ENCODE measurements around the gene NFAM1.

The NFAM1 gene

GRCh38 chr22:42432020-42432596, at the start of gene NFAM1:
Gene NFAM1, minus strand, starts transcription at chr22:42432403. Its CDS starts 46 bp downstream, at chr22:42432357.
- peak; percentile 92 for DNase-seq

GRCh38 chr22:42475122-42475521, 42.9 kb upstream of the NFAM1 start:
- DNase-seq: no peak

GRCh38 chr22:42473484-42474193, 41.4 kb upstream of the NFAM1 start:
- DNase-seq: peak; percentile 72

GRCh38 chr22:42472671-42473070, 40.5 kb upstream of the NFAM1 start:
- DNase-seq: no peak

GRCh38 chr22:42471441-42471840, 39.2 kb upstream of the NFAM1 start:
- no peak for DNase-seq

- DNase-seq: no peak
Observed at GRCh38 chr22:42470366-42471082, 38.3 kb upstream of the NFAM1 start.

GRCh38 chr22:42468841-42469240, 36.6 kb upstream of the NFAM1 start:
- DNase-seq: no peak

GRCh38 chr22:42462016-42462415, 29.8 kb upstream of the NFAM1 start:
- DNase-seq: no peak

- DNase-seq: no peak
Observed at GRCh38 chr22:42461511-42461910, 29.3 kb upstream of the NFAM1 start.

- no peak for DNase-seq
Observed at GRCh38 chr22:42459287-42460063, 27.3 kb upstream of the NFAM1 start.

- no peak for DNase-seq
Observed at GRCh38 chr22:42452916-42453315, 20.7 kb upstream of the NFAM1 start.

- no peak for DNase-seq
Observed at GRCh38 chr22:42452456-42452855, 20.3 kb upstream of the NFAM1 start.

GRCh38 chr22:42451499-42452145, 19.4 kb upstream of the NFAM1 start:
- DNase-seq: no peak

- DNase-seq: no peak
Observed at GRCh38 chr22:42450862-42451261, 18.7 kb upstream of the NFAM1 start.

GRCh38 chr22:42446151-42446550, 13.9 kb upstream of the NFAM1 start:
- no peak for DNase-seq

- peak; percentile 85 for DNase-seq
Observed at GRCh38 chr22:42444077-42444904, 12.1 kb upstream of the NFAM1 start.

- DNase-seq: no peak
Observed at GRCh38 chr22:42443240-42444076, 11.3 kb upstream of the NFAM1 start.

- no peak for DNase-seq
Observed at GRCh38 chr22:42442748-42443147, 10.5 kb upstream of the NFAM1 start.

GRCh38 chr22:42440728-42441127, 8.5 kb upstream of the NFAM1 start:
- DNase-seq: no peak

- DNase-seq: no peak
Observed at GRCh38 chr22:42439821-42440674, 7.8 kb upstream of the NFAM1 start.

All from NCI-H82 (cell line).